Neural progenitor cell (in vitro differentiated cells): ENCODE data around the gene RPS6KA2. TPM values are rescaled to one million over a fixed set of nuclear protein-coding genes. Genes with fewer than 3 reads are reported as not detected.

Source experiments
- DNase-seq: peaks from one replicate; pipeline ENCODE4 v3.0.0-alpha.2; 2016; ENCODE audit warnings: low spot score
- H2AFZ ChIP-seq: fragments of 200-600 bp; sonication (generic); replicated peaks from 2 replicates; pipeline ENCODE4 v1.6.1; 2016; ENCODE audit warnings: antibody characterized with exemption
- H3F3A ChIP-seq: fragments of 200-600 bp; sonication (generic); 2 replicates; pipeline ENCODE4 v1.6.1; 2016; ENCODE audit warnings: antibody characterized with exemption, low read depth
- H3K27ac ChIP-seq: fragments of 200-600 bp; sonication (generic); 2 replicates; pipeline ENCODE4 v1.5.1; 2016; ENCODE audit warnings: mild to moderate bottlenecking
- H3K27me3 ChIP-seq: fragments of 200-600 bp; sonication (generic); 2 replicates; pipeline ENCODE4 v1.6.1; 2016; ENCODE audit warnings: mild to moderate bottlenecking, moderate library complexity
- H3K36me3 ChIP-seq: fragments of 200-600 bp; sonication (generic); 2 replicates; pipeline ENCODE4 v1.5.1; 2016
- H3K4me1 ChIP-seq: fragments of 200-600 bp; sonication (generic); 2 replicates; pipeline ENCODE4 v1.6.1; 2016; ENCODE audit warnings: mixed run types
- H3K4me2 ChIP-seq: fragments of 200-600 bp; sonication (generic); 2 replicates; pipeline ENCODE4 v1.6.1; 2016
- H3K4me3 ChIP-seq: fragments of 200-600 bp; sonication (generic); 2 replicates; pipeline ENCODE4 v1.5.1; 2016
- H3K79me2 ChIP-seq: fragments of 200-600 bp; sonication (generic); 2 replicates; pipeline ENCODE4 v1.6.1; 2016; ENCODE audit warnings: low read depth
- H3K9ac ChIP-seq: fragments of 200-600 bp; sonication (generic); 2 replicates; pipeline ENCODE4 v1.6.1; 2016
- H3K9me3 ChIP-seq: fragments of 200-600 bp; sonication (generic); 2 replicates; pipeline ENCODE4 v1.5.1; 2016; ENCODE audit warnings: low read depth
- H4K20me1 ChIP-seq: fragments of 200-600 bp; sonication (generic); 2 replicates; pipeline ENCODE4 v1.6.1; 2016; ENCODE audit warnings: low read depth
- H3K27ac Mint-ChIP-seq: 3 replicates; pipeline ENCODE4 v1.8.0; 2021; ENCODE audit warnings: mixed read lengths
- H3K27me3 Mint-ChIP-seq: 2 replicates; pipeline ENCODE4 v1.8.0; 2022; ENCODE audit warnings: low read depth, mild to moderate bottlenecking, inconsistent platforms, moderate library complexity, mixed read lengths; ENCODE audit not compliant: insufficient read depth
- H3K36me3 Mint-ChIP-seq: 3 replicates; pipeline ENCODE4 v1.8.0; 2021; ENCODE audit warnings: mixed read lengths
- H3K4me1 Mint-ChIP-seq: 3 replicates; pipeline ENCODE4 v1.8.0; 2021; ENCODE audit warnings: mixed read lengths
- H3K4me3 Mint-ChIP-seq: 3 replicates; pipeline ENCODE4 v1.8.0; 2021; ENCODE audit warnings: mild to moderate bottlenecking, moderate library complexity, mixed read lengths
- H3K9me3 Mint-ChIP-seq: 3 replicates; pipeline ENCODE4 v1.8.0; 2020; ENCODE audit warnings: mixed read lengths
- CTCF ChIP-seq: fragments of 200-600 bp; sonication (generic); IDR thresholded peaks from 2 replicates; pipeline ENCODE4 v1.5.1; 2017; ENCODE audit warnings: antibody characterized with exemption, mild to moderate bottlenecking
- EZH2 ChIP-seq: fragments of 200-600 bp; sonication (generic); IDR thresholded peaks from 2 replicates; pipeline ENCODE4 v1.6.1; 2017; ENCODE audit warnings: antibody characterized with exemption, mild to moderate bottlenecking, moderate library complexity
- EZH2phosphoT487 ChIP-seq: fragments of 200-600 bp; sonication (generic); IDR thresholded peaks from 2 replicates; pipeline ENCODE4 v1.6.1; 2017; ENCODE audit warnings: antibody characterized with exemption
- total RNA-seq: library from RNA; depleted of rRNA; stranded (reverse); fragments of >200 nt; gene quantifications from 2 replicates; pipeline ENCODE4 v1.2.3, GENCODE V29; 2015; ENCODE audit warnings: low replicate concordance

RPS6KA2 gene
- total RNA-seq, 1 donor from 2014 or later = 8.2 TPM

DNA sequence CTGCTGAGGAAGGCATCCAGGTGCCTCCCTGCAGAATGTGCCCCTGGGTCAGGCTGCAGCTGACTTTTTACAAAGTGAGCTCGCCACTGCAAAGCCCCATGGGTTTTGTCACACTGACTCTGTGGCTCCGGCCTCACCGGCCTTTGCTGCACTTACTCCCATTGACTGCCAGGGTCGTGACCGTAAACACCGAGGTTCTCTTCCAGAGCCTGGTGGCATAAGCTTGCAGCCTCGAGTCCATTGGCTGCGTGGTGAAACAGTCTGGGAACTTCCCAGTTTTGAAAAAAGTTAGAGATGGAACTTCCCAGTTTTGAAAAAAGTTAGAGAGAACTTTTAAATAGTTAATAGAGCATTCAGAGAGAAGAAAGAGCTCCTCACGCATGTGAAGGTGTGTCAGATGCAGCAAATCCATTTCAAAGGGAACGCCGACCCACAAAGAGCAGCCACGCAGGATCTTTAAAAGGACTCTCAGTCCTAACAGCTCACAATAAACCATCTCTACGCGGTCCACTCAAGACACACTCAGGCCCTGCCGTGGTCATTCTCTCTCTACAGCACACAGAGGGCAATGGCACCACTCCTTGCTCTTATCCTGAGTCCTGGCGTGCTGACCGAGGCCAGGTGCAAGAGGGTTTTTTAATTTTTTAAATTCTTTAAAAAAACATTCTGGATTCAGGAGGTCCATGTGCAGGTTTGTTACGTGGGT lies 53.4 kb downstream of the RPS6KA2 start:
- peaks cover 18% of the 10 kb centered on the region for H3K4me1 ChIP-seq
- no peak overlapping the region for H3K4me3 Mint-ChIP-seq
- H3K27me3 Mint-ChIP-seq = no peaks in the 10 kb centered on the region
- H3K4me3 ChIP-seq = no peak overlapping the region
- no peak overlapping the region for H3K4me2 ChIP-seq
- H3K36me3 ChIP-seq = no peaks in the 10 kb centered on the region
- H4K20me1 ChIP-seq = no peaks in the 10 kb centered on the region
- no peaks in the 10 kb centered on the region for H3K9me3 ChIP-seq
- peaks cover 25% of the 10 kb centered on the region for H3K4me1 Mint-ChIP-seq
- no peak overlapping the region for H2AFZ ChIP-seq
- H3K79me2 ChIP-seq = peaks cover 6% of the 10 kb centered on the region
- H3K9ac ChIP-seq = no peak overlapping the region
- no peak overlapping the region for H3K27ac ChIP-seq
- no peak overlapping the region for H3K27ac Mint-ChIP-seq
- peaks cover 19% of the 10 kb centered on the region for H3K9me3 Mint-ChIP-seq
- no peak for TF ChIP-seq EZH2
- TF ChIP-seq EZH2phosphoT487 = no peak
- no peak for TF ChIP-seq CTCF
- H3F3A ChIP-seq = no peaks in the 10 kb centered on the region
- peaks cover 23% of the 10 kb centered on the region for H3K36me3 Mint-ChIP-seq
- no peaks in the 10 kb centered on the region for H3K27me3 ChIP-seq
- DNase-seq = peak; percentile 11

DNA sequence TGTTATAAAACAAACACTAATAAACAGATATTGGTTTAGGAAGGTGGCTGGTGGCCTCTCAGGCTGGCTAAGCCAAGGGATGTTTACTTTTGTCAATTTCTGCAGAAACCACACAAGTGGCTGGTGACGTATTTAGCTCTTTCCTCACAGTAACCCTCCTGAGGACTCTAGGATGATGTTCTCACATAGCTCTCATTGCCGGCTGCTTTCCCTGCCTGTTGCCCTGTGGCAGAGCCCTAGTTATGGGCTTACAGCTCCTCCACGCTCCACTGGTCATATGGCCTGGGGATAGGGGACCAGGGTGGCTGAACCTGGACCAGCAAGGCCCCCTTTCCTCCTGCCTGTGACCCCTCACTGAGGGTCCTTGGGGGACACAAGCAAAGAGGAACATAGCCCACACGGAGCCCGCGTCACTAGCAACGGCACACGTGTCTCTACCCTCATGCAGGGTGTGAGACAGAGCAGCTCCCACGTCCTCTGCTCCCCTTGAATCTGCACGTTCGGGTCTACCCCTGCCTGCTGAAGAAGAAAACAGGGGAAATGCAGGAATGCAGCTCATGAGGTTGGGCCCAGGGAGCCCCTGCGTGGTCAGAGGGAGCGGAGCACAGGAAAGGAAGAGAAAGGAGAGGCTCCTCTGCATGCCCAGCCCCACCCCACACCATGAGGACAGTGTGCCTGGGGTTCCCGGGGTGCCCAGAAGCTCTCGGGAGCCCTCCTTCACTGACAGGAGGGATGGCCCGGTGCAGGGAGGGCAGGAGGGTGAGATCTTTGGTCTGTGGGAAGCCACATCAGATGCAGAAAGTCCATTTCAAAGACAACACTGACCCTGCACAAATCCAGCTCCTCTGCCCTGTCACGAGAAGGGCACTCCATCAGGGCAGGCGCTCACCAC lies 54.4 kb downstream of the RPS6KA2 start:
- H3K4me2 ChIP-seq = peak overlapping the region; percentile 7
- H3K4me3 Mint-ChIP-seq = no peak overlapping the region
- peak overlapping the region; percentile 6 for H2AFZ ChIP-seq
- no peaks in the 10 kb centered on the region for H3K36me3 ChIP-seq
- no peaks in the 10 kb centered on the region for H3K27me3 Mint-ChIP-seq
- no peak overlapping the region for H3K4me3 ChIP-seq
- peak; percentile 40 for DNase-seq
- H3K4me1 ChIP-seq = peaks cover 18% of the 10 kb centered on the region
- H3K27me3 ChIP-seq = no peaks in the 10 kb centered on the region
- H3K9me3 Mint-ChIP-seq = peaks cover 15% of the 10 kb centered on the region
- peaks cover 6% of the 10 kb centered on the region for H3K79me2 ChIP-seq
- H3K27ac Mint-ChIP-seq = peak overlapping the region; percentile 66
- H3K36me3 Mint-ChIP-seq = peaks cover 22% of the 10 kb centered on the region
- TF ChIP-seq EZH2phosphoT487 (no peak), EZH2 (no peak), CTCF (no peak)
- H3K9ac ChIP-seq = no peak overlapping the region
- H3K9me3 ChIP-seq = no peaks in the 10 kb centered on the region
- H3K4me1 Mint-ChIP-seq = peaks cover 25% of the 10 kb centered on the region
- H3K27ac ChIP-seq = no peak overlapping the region
- H4K20me1 ChIP-seq = no peaks in the 10 kb centered on the region
- H3F3A ChIP-seq = no peaks in the 10 kb centered on the region

DNA sequence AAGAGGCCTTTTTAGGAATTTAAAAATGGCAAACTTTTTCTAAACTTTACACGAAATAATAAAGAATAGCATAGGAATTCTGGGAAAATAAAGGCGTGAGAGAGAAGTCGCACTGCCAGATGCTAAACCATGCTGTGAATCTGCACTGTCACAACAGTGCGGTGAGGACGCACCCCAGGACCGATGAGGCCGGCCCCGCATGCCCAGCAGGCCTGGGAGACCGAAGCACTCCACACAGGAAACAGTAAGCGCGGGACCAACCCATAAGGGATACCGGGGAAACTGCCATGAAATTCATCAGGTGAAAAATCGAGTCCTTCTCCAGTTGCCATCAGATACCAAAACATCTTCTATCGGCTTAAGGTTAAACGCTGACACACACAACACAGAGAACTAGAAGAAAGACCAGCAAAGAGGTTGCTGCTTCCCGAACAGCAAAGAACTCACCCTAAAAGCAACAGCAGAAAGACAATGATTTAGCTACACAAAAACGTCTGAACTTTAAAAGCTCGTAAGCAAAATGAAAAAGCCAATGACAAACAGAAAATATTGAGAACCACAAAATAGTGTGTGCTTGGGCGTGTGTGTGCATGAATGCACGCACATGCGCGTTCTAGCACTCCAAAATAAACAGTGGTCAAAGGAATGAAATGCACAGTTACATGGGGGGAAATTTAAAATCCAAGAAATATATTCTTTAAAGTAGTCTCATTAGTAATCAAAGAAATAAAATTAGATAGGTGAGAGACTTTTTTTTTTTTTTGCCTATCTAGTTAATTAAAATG lies 55.9 kb downstream of the RPS6KA2 start:
- Mint-ChIP-seq H3K27me3 (no peaks in the 10 kb centered on the region), H3K4me3 (no peak overlapping the region), H3K9me3 (peaks cover 7% of the 10 kb centered on the region), H3K27ac (no peak overlapping the region), H3K36me3 (peaks cover 18% of the 10 kb centered on the region), H3K4me1 (peaks cover 28% of the 10 kb centered on the region)
- Histone ChIP-seq H3K9me3 (no peaks in the 10 kb centered on the region), H3K4me2 (no peak overlapping the region), H3K4me3 (no peak overlapping the region), H3K27me3 (no peaks in the 10 kb centered on the region), H3K27ac (no peak overlapping the region), H4K20me1 (no peaks in the 10 kb centered on the region), H3K4me1 (peaks cover 18% of the 10 kb centered on the region), H3K9ac (no peak overlapping the region), H3K79me2 (peaks cover 6% of the 10 kb centered on the region), H3K36me3 (no peaks in the 10 kb centered on the region), H2AFZ (no peak overlapping the region), H3F3A (no peaks in the 10 kb centered on the region)
- TF ChIP-seq CTCF = no peak
- no peak for TF ChIP-seq EZH2phosphoT487
- TF ChIP-seq EZH2 = no peak
- no peak for DNase-seq
